Germinal center (tissue), 1 donor: ENCODE data around the gene MYH10.

Source experiments
- DNase-seq: peaks from one replicate; pipeline ENCODE4 v3.0.0; 2012; ENCODE audit warnings: mixed read lengths, low spot score

The MYH10 gene

GRCh38 chr17:8609910-8610309, 20.6 kb downstream of the MYH10 start:
- no peak for DNase-seq

DNA sequence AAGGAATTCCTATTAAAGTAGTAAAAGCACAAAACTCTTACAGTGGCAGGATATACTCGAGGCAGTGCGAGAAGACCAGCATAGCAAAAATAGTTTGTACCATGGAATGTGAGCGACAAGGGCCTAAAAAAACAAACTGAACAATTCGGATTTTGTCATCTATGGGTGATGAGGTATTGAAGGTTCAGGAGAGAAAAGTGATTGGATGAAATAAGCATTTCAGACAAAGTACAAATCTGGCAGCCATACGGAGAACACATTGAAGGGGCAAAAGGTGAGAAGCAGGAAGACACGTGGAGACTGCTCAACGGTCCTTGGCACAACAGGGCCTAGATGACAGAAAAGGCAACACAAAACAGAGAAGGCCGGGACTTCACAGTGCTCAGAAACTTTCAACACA, 22.5 kb downstream of the MYH10 start:
- no peak for DNase-seq

- DNase-seq: no peak
These were observed 24.1 kb downstream of the MYH10 start for GRCh38 chr17:8606401-8606800.

- no peak for DNase-seq
These were observed 27.8 kb downstream of the MYH10 start for GRCh38 chr17:8602679-8603078.

DNA sequence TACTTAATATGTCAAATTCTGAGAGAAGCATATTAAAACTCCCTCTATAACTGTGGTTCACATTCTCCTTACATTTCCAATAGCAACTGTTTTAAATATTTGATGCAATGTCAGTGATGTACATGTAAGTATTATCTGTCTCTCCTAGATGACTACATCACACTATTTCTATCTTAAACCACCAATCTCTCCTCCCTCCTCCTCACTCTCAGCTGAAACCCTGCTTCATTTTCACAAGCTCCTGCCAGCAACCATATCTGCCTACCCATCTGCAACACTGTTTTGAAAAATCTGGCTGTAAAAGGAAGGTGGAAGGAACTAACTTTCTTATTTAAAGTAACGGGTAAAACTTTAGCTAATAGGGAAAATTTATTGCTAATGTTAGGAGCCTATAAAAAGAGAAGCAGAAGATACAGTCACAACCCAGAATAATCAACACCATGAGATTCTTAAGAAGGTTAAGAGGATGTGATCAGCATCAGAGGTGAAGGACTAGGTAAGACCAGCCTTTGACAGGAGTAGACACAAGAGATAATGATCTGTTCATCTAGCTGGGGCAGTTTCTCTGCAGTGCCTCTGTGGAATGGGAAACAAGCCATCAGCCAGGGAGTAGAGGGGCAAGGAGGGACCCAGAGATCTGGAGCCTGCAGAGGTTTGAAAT, 31.0 kb downstream of the MYH10 start:
- DNase-seq: no peak

- DNase-seq: no peak
These were observed 31.6 kb downstream of the MYH10 start for GRCh38 chr17:8598913-8599312.

DNA sequence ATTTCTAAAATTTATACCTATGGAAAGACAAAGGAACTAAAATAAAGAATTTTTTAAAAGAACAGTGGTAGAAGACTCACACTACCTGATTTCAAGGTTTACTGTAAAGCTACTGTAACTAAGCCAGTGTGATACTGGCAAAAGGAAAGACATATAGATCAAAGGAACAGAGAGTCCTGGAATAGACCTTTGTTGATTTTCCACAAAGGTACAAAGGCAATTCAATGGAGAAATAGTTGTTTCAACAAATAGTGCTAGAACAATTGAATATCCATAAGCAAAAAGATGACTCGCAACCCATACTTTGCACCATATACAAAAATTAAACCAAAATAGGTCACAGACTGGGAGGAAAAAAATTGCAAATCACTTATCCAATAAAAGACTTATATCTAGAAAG, 36.7 kb downstream of the MYH10 start:
- no peak for DNase-seq

GRCh38 chr17:8593276-8593675, 37.2 kb downstream of the MYH10 start:
- DNase-seq: no peak

GRCh38 chr17:8588877-8589554, 41.5 kb downstream of the MYH10 start:
- DNase-seq: no peak

GRCh38 chr17:8586766-8587165, 43.8 kb downstream of the MYH10 start:
- no peak for DNase-seq

DNA sequence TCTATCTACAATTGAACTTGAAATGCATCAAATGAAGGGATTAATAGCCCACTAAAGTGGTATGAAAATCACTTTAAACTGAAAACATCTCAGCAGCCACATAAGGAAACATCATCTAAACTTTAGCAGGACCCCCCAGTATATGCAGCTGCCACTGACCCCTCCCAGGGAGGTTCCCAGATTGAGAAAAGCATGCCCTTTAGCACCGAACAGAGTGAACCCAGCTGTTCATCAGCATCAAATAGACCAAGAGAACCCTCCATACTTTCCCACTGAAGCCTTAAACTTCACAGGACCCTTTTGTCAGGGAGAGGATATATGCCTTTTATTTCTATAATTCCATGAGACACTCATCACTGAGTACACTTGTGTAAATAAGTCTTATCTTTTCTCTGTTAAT, 44.6 kb downstream of the MYH10 start:
- no peak for DNase-seq

GRCh38 chr17:8583954-8584353, 46.6 kb downstream of the MYH10 start:
- no peak for DNase-seq

- DNase-seq: no peak
These were observed 49.4 kb downstream of the MYH10 start for GRCh38 chr17:8580952-8581658.

DNA sequence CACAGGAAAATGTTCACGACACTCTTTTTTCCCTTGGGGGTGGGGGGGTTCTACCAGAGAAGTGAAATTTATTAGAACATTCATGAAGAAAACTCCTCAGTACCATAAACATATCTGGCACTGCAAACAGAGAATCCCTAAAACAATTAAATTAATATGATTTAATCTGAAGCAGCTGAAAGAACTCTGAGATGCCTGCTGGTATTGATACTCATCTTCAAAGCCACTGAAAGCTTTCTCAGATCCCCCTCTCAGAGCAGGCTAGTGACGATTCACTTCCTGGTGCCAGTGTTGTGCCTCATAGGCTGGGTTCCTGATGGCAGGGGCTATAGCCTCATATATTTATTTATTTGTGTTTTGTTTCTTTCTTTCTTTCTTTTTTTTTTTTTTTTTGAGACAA, 52.7 kb downstream of the MYH10 start:
- DNase-seq: no peak

DNA sequence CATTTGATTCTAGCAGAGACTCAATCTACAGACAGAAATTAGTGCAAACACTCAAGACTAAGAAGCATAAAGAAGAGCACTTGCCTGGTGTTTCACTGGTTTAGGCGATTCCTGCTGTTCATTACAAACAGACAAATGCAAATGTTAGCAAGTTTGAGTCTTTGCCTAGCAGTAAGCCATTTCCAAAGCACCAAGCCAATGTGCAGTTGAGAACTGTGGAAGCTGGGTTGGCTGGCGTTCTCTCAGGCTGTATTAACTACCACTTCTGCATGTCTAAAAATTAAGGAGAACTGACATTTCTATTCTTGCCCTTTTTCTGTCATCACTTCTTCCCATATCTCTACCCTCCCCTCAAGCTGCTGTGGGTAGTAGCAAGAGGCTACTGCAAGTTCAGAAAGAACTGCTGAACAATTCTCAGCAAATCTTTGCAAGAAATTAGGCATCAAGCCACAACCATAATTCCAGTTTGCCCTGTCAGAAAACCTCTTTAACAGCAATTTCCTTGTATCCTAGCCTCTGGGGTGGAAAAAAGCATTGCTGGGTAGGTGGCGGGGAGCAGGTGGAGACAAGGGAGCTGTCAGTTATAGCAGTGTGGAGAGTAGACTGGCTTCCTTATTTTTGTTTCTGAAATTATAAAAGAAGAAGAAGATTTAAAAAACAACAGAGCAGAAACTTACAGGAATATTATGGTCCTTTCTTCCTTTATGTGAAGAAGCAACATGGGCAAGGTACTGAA, 53.8 kb downstream of the MYH10 start:
- no peak for DNase-seq

DNA sequence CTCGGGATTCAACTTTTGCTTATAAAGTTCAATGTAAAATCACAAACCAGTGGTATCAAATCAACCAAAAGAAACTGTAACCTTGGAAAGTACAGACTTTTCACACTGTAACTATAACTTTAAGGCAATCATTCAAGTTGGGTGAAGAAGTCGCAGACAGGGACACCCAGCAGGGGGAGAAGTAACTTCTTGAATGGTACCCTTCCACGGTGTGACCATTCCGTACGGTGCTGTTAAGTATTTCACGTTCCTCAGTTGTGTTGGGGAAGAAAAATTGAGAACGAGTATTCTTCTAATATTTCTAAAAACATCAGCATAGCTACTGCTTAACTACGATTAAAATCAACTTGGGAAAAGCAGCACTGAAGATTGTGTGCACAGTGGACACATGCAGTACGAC, 55.8 kb downstream of the MYH10 start:
- no peak for DNase-seq

DNA sequence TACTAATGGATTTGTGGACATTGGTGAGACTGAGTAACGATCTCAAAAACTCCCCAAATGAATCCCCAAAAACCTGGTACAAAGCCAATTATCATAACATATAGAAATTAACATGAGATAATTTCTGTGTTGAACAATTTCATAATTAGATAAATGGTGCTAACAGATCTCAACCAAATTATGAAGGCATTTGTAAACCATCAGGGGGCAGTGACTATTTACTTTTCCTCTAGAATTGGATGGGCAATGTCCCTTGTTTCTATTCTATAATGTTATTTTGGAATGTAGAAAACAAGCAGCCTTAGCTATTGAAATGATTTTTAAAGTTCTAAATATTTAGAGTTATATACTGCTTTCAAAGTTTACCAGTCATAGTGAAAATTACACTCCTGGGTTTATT, 57.8 kb downstream of the MYH10 start:
- no peak for DNase-seq

- no peak for DNase-seq
These were observed 66.4 kb downstream of the MYH10 start for GRCh38 chr17:8563981-8564602.

- no peak for DNase-seq
These were observed 67.3 kb downstream of the MYH10 start for GRCh38 chr17:8563024-8563776.

- no peak for DNase-seq
These were observed 72.4 kb downstream of the MYH10 start for GRCh38 chr17:8558144-8558543.

- DNase-seq: no peak
These were observed 73.2 kb downstream of the MYH10 start for GRCh38 chr17:8557176-8557806.
